ENCODE measurements around the gene TLX2.
A peak's percentile ranks its signal among the peaks of the same experiment; 100 is the strongest.

The TLX2 gene

DNA sequence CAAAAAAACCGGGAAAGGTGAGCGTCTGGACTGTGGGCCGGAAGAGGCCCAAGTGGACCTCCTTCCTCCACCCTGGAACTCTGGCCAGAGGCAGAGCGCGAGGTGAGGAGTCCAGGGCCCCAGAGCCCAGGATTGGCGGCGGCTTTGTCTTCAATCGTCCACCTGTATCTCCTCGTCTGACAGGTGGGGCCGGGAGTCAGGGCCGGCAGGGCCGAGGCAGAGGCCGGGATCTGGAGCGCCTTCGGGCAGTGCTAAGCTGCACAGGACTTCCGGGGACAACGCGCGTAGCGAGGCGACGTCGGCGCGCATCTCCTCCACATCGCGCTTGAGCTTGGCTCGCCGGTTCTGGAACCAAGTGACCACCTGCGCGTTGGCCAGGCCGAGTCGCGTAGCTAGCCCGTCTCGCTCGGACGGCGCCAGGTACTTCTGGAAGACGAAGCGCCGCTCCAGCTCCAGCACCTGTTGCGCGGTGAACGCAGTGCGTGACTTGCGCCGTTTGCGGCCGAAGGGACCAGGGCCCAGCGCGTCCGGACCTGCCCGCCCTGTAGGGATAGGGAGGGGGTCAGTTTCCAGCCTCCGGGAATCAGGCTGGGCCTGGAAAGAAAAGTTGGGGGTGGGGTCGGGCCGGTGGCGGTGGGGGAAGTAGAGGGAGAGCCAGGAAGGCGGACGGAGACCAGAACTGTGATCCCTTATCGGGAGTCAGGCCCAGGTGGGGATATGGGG is 16.3 kb upstream of the TLX2 start:
- TF ChIP-seq, protein P1, sequence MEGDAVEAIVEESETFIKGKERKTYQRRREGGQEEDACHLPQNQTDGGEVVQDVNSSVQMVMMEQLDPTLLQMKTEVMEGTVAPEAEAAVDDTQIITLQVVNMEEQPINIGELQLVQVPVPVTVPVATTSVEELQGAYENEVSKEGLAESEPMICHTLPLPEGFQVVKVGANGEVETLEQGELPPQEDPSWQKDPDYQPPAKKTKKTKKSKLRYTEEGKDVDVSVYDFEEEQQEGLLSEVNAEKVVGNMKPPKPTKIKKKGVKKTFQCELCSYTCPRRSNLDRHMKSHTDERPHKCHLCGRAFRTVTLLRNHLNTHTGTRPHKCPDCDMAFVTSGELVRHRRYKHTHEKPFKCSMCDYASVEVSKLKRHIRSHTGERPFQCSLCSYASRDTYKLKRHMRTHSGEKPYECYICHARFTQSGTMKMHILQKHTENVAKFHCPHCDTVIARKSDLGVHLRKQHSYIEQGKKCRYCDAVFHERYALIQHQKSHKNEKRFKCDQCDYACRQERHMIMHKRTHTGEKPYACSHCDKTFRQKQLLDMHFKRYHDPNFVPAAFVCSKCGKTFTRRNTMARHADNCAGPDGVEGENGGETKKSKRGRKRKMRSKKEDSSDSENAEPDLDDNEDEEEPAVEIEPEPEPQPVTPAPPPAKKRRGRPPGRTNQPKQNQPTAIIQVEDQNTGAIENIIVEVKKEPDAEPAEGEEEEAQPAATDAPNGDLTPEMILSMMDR (IDR thresholded peaks at IDR 0.05; ENCODE audit: low read depth, low read length): no peak
- in situ Hi-C loops (cut with HindIII; ENCODE audit: low sequenced_read_pairs): no loop called here
- DNase-seq (ENCODE audit: low read depth, low spot score): no peak
- peak overlapping the region; percentile 3 for H3K4me3 ChIP-seq (ENCODE audit: low read depth, low read length)

DNA sequence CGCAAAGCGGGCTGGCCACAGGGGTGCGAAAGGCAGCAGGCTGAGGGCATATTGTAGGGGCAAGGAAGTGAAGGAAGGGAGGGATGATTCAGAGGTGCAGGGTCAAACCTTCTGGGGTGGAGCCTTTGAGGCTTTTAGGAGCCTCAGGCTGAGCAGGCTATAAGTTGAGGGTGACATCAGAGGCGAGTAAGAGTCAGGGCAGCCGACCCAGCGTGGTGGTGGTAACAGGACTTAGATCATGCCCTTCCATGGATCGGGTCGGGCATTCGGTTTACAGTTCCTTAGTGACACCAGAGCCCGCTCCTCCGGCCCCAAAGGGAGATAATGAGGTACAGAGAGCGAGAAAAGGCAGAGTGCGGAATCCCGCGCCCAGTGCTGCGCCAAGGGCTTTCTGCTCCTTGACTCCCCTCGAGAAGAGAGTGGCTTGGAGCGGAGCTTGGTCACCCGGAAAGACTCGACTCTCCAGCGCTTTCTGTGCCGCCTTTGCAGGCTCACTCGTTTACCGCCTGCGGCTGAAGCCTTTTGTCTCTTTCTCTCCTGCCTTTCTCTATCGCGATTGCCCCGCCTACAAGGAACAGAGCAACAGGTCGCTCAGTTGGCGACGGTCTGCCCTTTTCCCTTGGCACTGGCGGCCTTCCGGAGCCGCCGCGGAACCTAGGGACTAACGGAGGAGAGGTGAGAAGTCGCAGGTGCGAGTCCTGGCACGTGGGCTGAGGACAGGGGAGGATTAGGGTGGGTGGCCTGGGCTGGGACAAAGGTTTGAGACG is 15.6 kb upstream of the TLX2 start:
- TF ChIP-seq, protein P1 (IDR thresholded peaks at IDR 0.05; ENCODE audit: low read depth, low read length): no peak
- in situ Hi-C loops (cut with HindIII; ENCODE audit: low sequenced_read_pairs): no loop called here
- peak; percentile 22 for DNase-seq (ENCODE audit: low read depth, low spot score)
- H3K4me3 ChIP-seq (ENCODE audit: low read depth, low read length): peak overlapping the region; percentile 17

GRCh38 chr2:74499267-74499939 is 14.8 kb upstream of the TLX2 start, which contains the start of gene LBX2:
TSS of gene LBX2 (minus strand) at chr2:74499603. CDS start at chr2:74499537, 66 bp downstream.
- DNase-seq (ENCODE audit: low read depth, low spot score): peak; percentile 15
- TF ChIP-seq, protein P1 (IDR thresholded peaks at IDR 0.05; ENCODE audit: low read depth, low read length): no peak
- in situ Hi-C loops (cut with HindIII; ENCODE audit: low sequenced_read_pairs): no loop called here
- H3K4me3 ChIP-seq (ENCODE audit: low read depth, low read length): peak within 1 kb of the TSS; percentile 17

- TF ChIP-seq, protein P1 (IDR thresholded peaks at IDR 0.05; ENCODE audit: low read depth, low read length): no peak
- in situ Hi-C loops (cut with HindIII; ENCODE audit: low sequenced_read_pairs): no loop called here
- no peak overlapping the region for H3K4me3 ChIP-seq (ENCODE audit: low read depth, low read length)
- DNase-seq (ENCODE audit: low read depth, low spot score): no peak
Observed at GRCh38 chr2:74499940-74500577, 14.2 kb upstream of the TLX2 start.

GRCh38 chr2:74500578-74500946 is 13.7 kb upstream of the TLX2 start:
- in situ Hi-C loops (cut with HindIII; ENCODE audit: low sequenced_read_pairs): no loop called here
- DNase-seq (ENCODE audit: low read depth, low spot score): no peak
- H3K4me3 ChIP-seq (ENCODE audit: low read depth, low read length): no peak overlapping the region
- TF ChIP-seq, protein P1 (IDR thresholded peaks at IDR 0.05; ENCODE audit: low read depth, low read length): no peak
